Ishikawa (cell line): ENCODE data around the gene S1PR5.

Experiments
- CEBPB ChIP-seq: IDR thresholded peaks from 2 replicates; pipeline ENCODE4 v1.6.1; 2012
- CREB1 ChIP-seq: IDR thresholded peaks from 2 replicates; pipeline ENCODE4 v1.6.1; 2012; ENCODE audit warnings: low read depth
- EGR1 ChIP-seq: IDR thresholded peaks from 2 replicates; pipeline ENCODE4 v1.6.1; 2012
- EP300 ChIP-seq: IDR thresholded peaks from 2 replicates; pipeline ENCODE4 v1.6.1; 2012; ENCODE audit warnings: borderline replicate concordance
- FOXM1 ChIP-seq: IDR thresholded peaks from 2 replicates; pipeline ENCODE4 v1.6.1; 2012; ENCODE audit warnings: low read depth, borderline replicate concordance
- MAX ChIP-seq: IDR thresholded peaks from 2 replicates; pipeline ENCODE4 v1.6.1; 2012
- NFIC ChIP-seq: IDR thresholded peaks from 2 replicates; pipeline ENCODE4 v1.6.1; 2012
- RAD21 ChIP-seq: IDR thresholded peaks from 2 replicates; pipeline ENCODE4 v1.6.1; 2012; ENCODE audit warnings: low read depth
- REST ChIP-seq: IDR thresholded peaks from 2 replicates; pipeline ENCODE4 v1.6.1; 2012; ENCODE audit warnings: low read depth, mild to moderate bottlenecking
- TAF1 ChIP-seq: IDR thresholded peaks from 2 replicates; pipeline ENCODE4 v1.6.1; 2012; ENCODE audit warnings: low read depth, mild to moderate bottlenecking
- TCF12 ChIP-seq: IDR thresholded peaks from 2 replicates; pipeline ENCODE4 v1.6.1; 2012; ENCODE audit warnings: low read depth
- TEAD4 ChIP-seq: IDR thresholded peaks from 2 replicates; pipeline ENCODE4 v1.6.1; 2012
- USF1 ChIP-seq: IDR thresholded peaks from 2 replicates; pipeline ENCODE4 v1.6.1; 2012
- YY1 ChIP-seq: IDR thresholded peaks from 2 replicates; pipeline ENCODE4 v1.6.1; 2012; ENCODE audit warnings: low read depth
- ZBTB7A ChIP-seq: IDR thresholded peaks from 2 replicates; pipeline ENCODE4 v1.6.1; 2012; ENCODE audit warnings: low read depth

Gene S1PR5

GRCh38 chr19:10565567-10566407 lies 48.5 kb upstream of the S1PR5 start, which contains the start of gene KRI1:
KRI1 (minus strand) TSS chr19:10566010; CDS start chr19:10565999, 11 bp downstream.
- TF ChIP-seq ZBTB7A (no peak), TCF12 (peak; percentile 4; the same call in 1 of the 2 replicates), MAX (peak; percentile 97), TAF1 (peak; percentile 48; the same call in 1 of the 2 replicates), NFIC (no peak), YY1 (peak; percentile 77), CEBPB (no peak), FOXM1 (no peak)

- no peak for TF ChIP-seq CREB1
- TF ChIP-seq ZBTB7A: no peak
These were observed 47.9 kb upstream of the S1PR5 start for GRCh38 chr19:10565028-10565566.

GRCh38 chr19:10562609-10563008 lies 45.4 kb upstream of the S1PR5 start:
- TF ChIP-seq FOXM1 (no peak), CREB1 (no peak), ZBTB7A (no peak), MAX (no peak), USF1 (no peak), TAF1 (no peak), EGR1 (no peak), EP300 (no peak)

- TF ChIP-seq MAX: no peak
- TF ChIP-seq TAF1: no peak
- TF ChIP-seq ZBTB7A: no peak
- no peak for TF ChIP-seq CEBPB
- TF ChIP-seq EP300: no peak
- TF ChIP-seq FOXM1: no peak
- no peak for TF ChIP-seq TCF12
- no peak for TF ChIP-seq EGR1
- no peak for TF ChIP-seq REST
- no peak for TF ChIP-seq NFIC
- no peak for TF ChIP-seq CREB1
- no peak for TF ChIP-seq YY1
- no peak for TF ChIP-seq USF1
- no peak for TF ChIP-seq TEAD4
- no peak for TF ChIP-seq RAD21
These were observed 42.9 kb upstream of the S1PR5 start for GRCh38 chr19:10560154-10560553.

GRCh38 chr19:10557603-10558197 lies 40.5 kb upstream of the S1PR5 start:
- TF ChIP-seq RAD21: no peak
- TF ChIP-seq MAX: no peak
- TF ChIP-seq FOXM1: no peak
- no peak for TF ChIP-seq TAF1
- TF ChIP-seq TEAD4: no peak
- no peak for TF ChIP-seq NFIC
- no peak for TF ChIP-seq CREB1
- no peak for TF ChIP-seq ZBTB7A
- TF ChIP-seq EP300: no peak
- TF ChIP-seq USF1: no peak
- no peak for TF ChIP-seq YY1

- TF ChIP-seq NFIC (no peak), FOXM1 (no peak), ZBTB7A (no peak), EP300 (no peak), YY1 (no peak), TEAD4 (no peak), RAD21 (no peak), EGR1 (no peak), MAX (no peak), TAF1 (no peak), USF1 (no peak), CREB1 (no peak), CEBPB (no peak), REST (no peak), TCF12 (no peak)
These were observed 38.3 kb upstream of the S1PR5 start for GRCh38 chr19:10555610-10555973.
